WTC11 (cell line): ENCODE results near the gene GRIPAP1. TPM values are rescaled to one million over a fixed set of nuclear protein-coding genes. Genes with fewer than 3 reads are reported as not detected.

Experiments
- ATAC-seq: fragments of 200-7000 bp; cut with Tn5 transposase; 2 replicates; pipeline ENCODE4 v1.10.0; 2021; ENCODE audit warnings: mild to moderate bottlenecking, moderate library complexity
- CTCF ChIA-PET: fragments of 300-600 bp; sonication (Branson Sonifier 250); formaldehyde crosslinking; loops from one replicate; lab custom pipeline; 2021; ENCODE audit warnings: antibody characterized with exemption; lab: Charles Lee
- POLR2A ChIA-PET: fragments of 350-600 bp; sonication (Branson Sonifier 250); formaldehyde crosslinking; loops from one replicate; lab custom pipeline; 2021; ENCODE audit warnings: antibody characterized with exemption; lab: Charles Lee
- DNase-seq: peaks from one replicate; pipeline ENCODE4 v3.0.0; 2021; ENCODE audit warnings: low spot score
- H3K27ac Mint-ChIP-seq: 2 replicates; pipeline ENCODE4 v1.8.0; 2021; ENCODE audit warnings: mixed read lengths
- H3K27me3 Mint-ChIP-seq: 2 replicates; pipeline ENCODE4 v1.8.0; 2021; ENCODE audit warnings: low read depth, mild to moderate bottlenecking, moderate library complexity, mixed read lengths
- H3K36me3 Mint-ChIP-seq: 2 replicates; pipeline ENCODE4 v1.8.0; 2021; ENCODE audit warnings: mixed read lengths
- H3K4me1 Mint-ChIP-seq: 2 replicates; pipeline ENCODE4 v1.8.0; 2022; ENCODE audit warnings: mixed read lengths
- H3K4me3 Mint-ChIP-seq: 2 replicates; pipeline ENCODE4 v1.8.0; 2021; ENCODE audit warnings: mild to moderate bottlenecking, moderate library complexity, mixed read lengths
- H3K9me3 Mint-ChIP-seq: 2 replicates; pipeline ENCODE4 v1.8.0; 2021; ENCODE audit warnings: mixed read lengths
- AR ChIP-seq: fragments of 250-450 bp; sonication (Bioruptor Pico); IDR thresholded peaks from 2 replicates; pipeline ENCODE4 v1.9.0; 2021; ENCODE audit warnings: mild to moderate bottlenecking
- CREB1 ChIP-seq: sonication (generic); formaldehyde crosslinking; IDR thresholded peaks from 2 replicates; pipeline ENCODE4 v1.8.0; 2023; ENCODE audit warnings: mild to moderate bottlenecking, missing genetic modification reagents
- E2F1 ChIP-seq: sonication (generic); formaldehyde crosslinking; IDR thresholded peaks from 2 replicates; pipeline ENCODE4 v1.8.0; 2022; ENCODE audit warnings: mild to moderate bottlenecking, missing genetic modification reagents
- E2F4 ChIP-seq: sonication (generic); formaldehyde crosslinking; IDR thresholded peaks from 2 replicates; pipeline ENCODE4 v1.8.1; 2022; ENCODE audit warnings: low read depth, mild to moderate bottlenecking, moderate library complexity, missing genetic modification reagents, borderline replicate concordance
- EMX1 ChIP-seq: fragments of 250-450 bp; sonication (Bioruptor Pico); IDR thresholded peaks from 2 replicates; pipeline ENCODE4 v1.8.0; 2021; ENCODE audit warnings: mild to moderate bottlenecking
- ESRRA ChIP-seq: sonication (generic); formaldehyde crosslinking; IDR thresholded peaks from 2 replicates; pipeline ENCODE4 v1.8.1; 2022; ENCODE audit warnings: mild to moderate bottlenecking, missing genetic modification reagents, borderline replicate concordance
- FOXP1 ChIP-seq: sonication (generic); formaldehyde crosslinking; IDR thresholded peaks from 2 replicates; pipeline ENCODE4 v1.8.0; 2022; ENCODE audit warnings: missing genetic modification reagents, mild to moderate bottlenecking, moderate library complexity, borderline replicate concordance
- HMGXB4 ChIP-seq: sonication (generic); formaldehyde crosslinking; IDR thresholded peaks from 2 replicates; pipeline ENCODE4 v1.8.1; 2023; ENCODE audit warnings: mild to moderate bottlenecking, moderate library complexity, missing genetic modification reagents
- KAT7 ChIP-seq: sonication (generic); formaldehyde crosslinking; IDR thresholded peaks from 2 replicates; pipeline ENCODE4 v1.8.1; 2023; ENCODE audit warnings: missing genetic modification reagents, mild to moderate bottlenecking, borderline replicate concordance
- MAX ChIP-seq: sonication (generic); formaldehyde crosslinking; IDR thresholded peaks from 2 replicates; pipeline ENCODE4 v1.8.0; 2022; ENCODE audit warnings: mild to moderate bottlenecking, missing genetic modification reagents
- NR3C1 ChIP-seq: sonication (generic); formaldehyde crosslinking; conservative IDR thresholded peaks from 2 replicates; pipeline ENCODE4 v1.8.1; 2023; ENCODE audit warnings: low read depth, mild to moderate bottlenecking, missing genetic modification reagents
- SP1 ChIP-seq: sonication (generic); formaldehyde crosslinking; conservative IDR thresholded peaks from 2 replicates; pipeline ENCODE4 v1.8.1; 2022; ENCODE audit warnings: missing genetic modification reagents
- TEAD1 ChIP-seq: sonication (generic); formaldehyde crosslinking; IDR thresholded peaks from 2 replicates; pipeline ENCODE4 v1.8.0; 2022; ENCODE audit warnings: mild to moderate bottlenecking, missing genetic modification reagents
- ZBTB21 ChIP-seq: sonication (generic); formaldehyde crosslinking; IDR thresholded peaks from 2 replicates; pipeline ENCODE4 v1.8.1; 2023; ENCODE audit warnings: mild to moderate bottlenecking, missing genetic modification reagents, borderline replicate concordance
- ZMAT4 ChIP-seq: fragments of 250-450 bp; sonication (Bioruptor Pico); IDR thresholded peaks from 2 replicates; pipeline ENCODE4 v1.9.0; 2021; ENCODE audit warnings: mild to moderate bottlenecking
- ZNF232 ChIP-seq: sonication (generic); formaldehyde crosslinking; IDR thresholded peaks from 2 replicates; pipeline ENCODE4 v1.8.0; 2022; ENCODE audit warnings: mild to moderate bottlenecking, missing genetic modification reagents
- ZNF263 ChIP-seq: sonication (generic); formaldehyde crosslinking; IDR thresholded peaks from 2 replicates; pipeline ENCODE4 v1.8.1; 2022; ENCODE audit warnings: low read depth, mild to moderate bottlenecking, moderate library complexity, missing genetic modification reagents
- ZNF416 ChIP-seq: fragments of 250-450 bp; sonication (Bioruptor Pico); IDR thresholded peaks from 2 replicates; pipeline ENCODE4 v1.9.0; 2021; ENCODE audit warnings: mild to moderate bottlenecking, inconsistent platforms
- total RNA-seq: library from RNA; stranded (reverse); gene quantifications from 3 replicates; pipeline ENCODE4 v1.2.3, GENCODE V29; 2021

GRIPAP1 gene
- total RNA-seq, 1 experiment from 2014 or later, result 70.7 TPM

GRCh38 chrX:48957827-48958634 is 44.0 kb downstream of the GRIPAP1 start (continued):
- TF ChIP-seq SP1, result peak; percentile 69

- no peak for TF ChIP-seq ESRRA (CRISPR knock-in tag)
- TF ChIP-seq ZNF232 (CRISPR knock-in tag), result no peak
- no peak for TF ChIP-seq CREB1 (CRISPR knock-in tag)
- TF ChIP-seq ZNF416, result no peak
- no peak for TF ChIP-seq EMX1 (CRISPR knock-in tag)
- no peak for TF ChIP-seq MAX (CRISPR knock-in tag)
- TF ChIP-seq TEAD1, result no peak
- no peak for TF ChIP-seq KAT7 (CRISPR knock-in tag)
- ChIA-PET CTCF (interaction anchor here (1.6 to 1.9 kb wide), 2 partner anchors 14 to 38 kb away, joined by 3 to 17 read pairs; partner anchors contain the start of gene KCND1), POLR2A (interaction anchor here (1.0 kb wide), 1 partner anchor 14 kb away, joined by 4 read pairs; the partner anchor contains the start of gene KCND1)
- H3K9me3 Mint-ChIP-seq, result no peaks in the 10 kb centered on the region
- ATAC-seq, result peak; percentile 24
- H3K4me3 Mint-ChIP-seq, result peak within 1 kb of the TSS; percentile 99
- peak within 1 kb of the TSS; percentile 100 for H3K27ac Mint-ChIP-seq
- no peaks in the 10 kb centered on the region for H3K27me3 Mint-ChIP-seq
- no peak for DNase-seq
- H3K4me1 Mint-ChIP-seq, result peaks cover 11% of the 10 kb centered on the region; the same call in 1 of the 2 replicates
- H3K36me3 Mint-ChIP-seq, result peaks cover 11% of the 10 kb centered on the region; the same call in 1 of the 2 replicates
Observed at GRCh38 chrX:48957477-48957826, 44.6 kb downstream of the GRIPAP1 start, which contains the start of gene OTUD5. Gene OTUD5 (minus strand): TSS chrX:48957607. CDS start chrX:48957570, 37 bp downstream.

GRCh38 chrX:48956728-48957414 is 45.2 kb downstream of the GRIPAP1 start:
- H3K27ac Mint-ChIP-seq, result 0 out of 2 replicates have a peak overlapping the region, but pooled peaks have one; percentile 49
- H3K36me3 Mint-ChIP-seq, result peaks cover 11% of the 10 kb centered on the region; the same call in 1 of the 2 replicates
- no peak for DNase-seq
- H3K4me3 Mint-ChIP-seq, result peak overlapping the region; percentile 74
- H3K27me3 Mint-ChIP-seq, result no peaks in the 10 kb centered on the region
- peaks cover 11% of the 10 kb centered on the region; the same call in 1 of the 2 replicates for H3K4me1 Mint-ChIP-seq
- ATAC-seq, result no peak
- POLR2A ChIA-PET, result interaction anchor here (1.0 kb wide), 1 partner anchor 15 kb away, joined by 4 read pairs; the partner anchor contains the start of gene KCND1
- no peak for TF ChIP-seq ZBTB21 (CRISPR knock-in tag)
- TF ChIP-seq KAT7 (CRISPR knock-in tag), result 0 out of 2 replicates have a peak, but pooled peaks have one; percentile 66
- CTCF ChIA-PET, result interaction anchor here (1.6 kb wide), 1 partner anchor 37 kb away, joined by 3 read pairs; no protein-coding TSS in a partner anchor
- H3K9me3 Mint-ChIP-seq, result no peaks in the 10 kb centered on the region

- no peaks in the 10 kb centered on the region for H3K9me3 Mint-ChIP-seq
- no peak overlapping the region for H3K4me3 Mint-ChIP-seq
- H3K27ac Mint-ChIP-seq, result no peak overlapping the region
- H3K36me3 Mint-ChIP-seq, result 0 out of 2 replicates have a peak, but pooled peaks cover 4% of the 10 kb centered on the region
- ChIA-PET POLR2A (no interaction called here), CTCF (no interaction called here)
- 0 out of 2 replicates have a peak, but pooled peaks cover 3% of the 10 kb centered on the region for H3K4me1 Mint-ChIP-seq
- ATAC-seq (no peak), DNase-seq (no peak)
- no peaks in the 10 kb centered on the region for H3K27me3 Mint-ChIP-seq
- no peak for TF ChIP-seq E2F1 (CRISPR knock-in tag)
- no peak for TF ChIP-seq MAX (CRISPR knock-in tag)
- TF ChIP-seq FOXP1 (CRISPR knock-in tag), result no peak
- TF ChIP-seq ZMAT4 (CRISPR knock-in tag), result no peak
- no peak for TF ChIP-seq ZNF263 (CRISPR knock-in tag)
- no peak for TF ChIP-seq E2F4 (CRISPR knock-in tag)
- TF ChIP-seq HMGXB4 (CRISPR knock-in tag), result no peak
- no peak for TF ChIP-seq KAT7 (CRISPR knock-in tag)
- no peak for TF ChIP-seq NR3C1 (CRISPR knock-in tag)
- no peak for TF ChIP-seq AR (CRISPR knock-in tag)
Observed at GRCh38 chrX:48948589-48948988, 53.5 kb downstream of the GRIPAP1 start.
